NCI-H2171 treated with DMSO at 0.1 percent for 48 hours (cell line): ENCODE data around the gene CAP2.
"Not testable (repeated sequence)": the region's sequence is repeated elsewhere in the genome, so short reads cannot be mapped to it uniquely, and the experiment has no call there.

Experiments used
- DNase-seq: peaks from one replicate; lab custom pipeline; 2025; lab: John Stamatoyannopoulos, UW

Gene CAP2

GRCh38 chr6:17397764-17398194 is 4.4 kb downstream of the CAP2 start:
- DNase-seq, result no peak

GRCh38 chr6:17405181-17405943 is 12.0 kb downstream of the CAP2 start:
- not testable (repeated sequence) for DNase-seq

- no peak for DNase-seq
These were observed 12.5 kb downstream of the CAP2 start for GRCh38 chr6:17405944-17406245.

- DNase-seq, result no peak
These were observed 14.7 kb downstream of the CAP2 start for GRCh38 chr6:17408081-17408480.

GRCh38 chr6:17410281-17410680 is 16.9 kb downstream of the CAP2 start:
- no peak for DNase-seq

- no peak for DNase-seq
These were observed 19.9 kb downstream of the CAP2 start for GRCh38 chr6:17413313-17413750.

- not testable (repeated sequence) for DNase-seq
These were observed 21.0 kb downstream of the CAP2 start for GRCh38 chr6:17414395-17414794.

- DNase-seq, result no peak
These were observed 21.9 kb downstream of the CAP2 start for GRCh38 chr6:17415321-17415720.

- no peak for DNase-seq
These were observed 23.4 kb downstream of the CAP2 start for GRCh38 chr6:17416806-17417205.

GRCh38 chr6:17417817-17418216 is 24.4 kb downstream of the CAP2 start:
- no peak for DNase-seq

GRCh38 chr6:17418281-17419188 is 25.1 kb downstream of the CAP2 start:
- DNase-seq, result peak; percentile 97

GRCh38 chr6:17419189-17419575 is 25.8 kb downstream of the CAP2 start:
- DNase-seq, result peak; percentile 57

GRCh38 chr6:17420368-17420767 is 27.0 kb downstream of the CAP2 start:
- no peak for DNase-seq

GRCh38 chr6:17421406-17421805 is 28.0 kb downstream of the CAP2 start:
- DNase-seq, result no peak

- no peak for DNase-seq
These were observed 29.6 kb downstream of the CAP2 start for GRCh38 chr6:17423026-17423425.

- no peak for DNase-seq
These were observed 33.7 kb downstream of the CAP2 start for GRCh38 chr6:17427062-17427461.

- DNase-seq, result no peak
These were observed 34.2 kb downstream of the CAP2 start for GRCh38 chr6:17427617-17428016.

GRCh38 chr6:17428595-17429120 is 35.3 kb downstream of the CAP2 start:
- DNase-seq, result peak; percentile 86

- DNase-seq, result peak; percentile 93
These were observed 36.1 kb downstream of the CAP2 start for GRCh38 chr6:17429383-17430061.

- peak; percentile 42 for DNase-seq
These were observed 38.2 kb downstream of the CAP2 start for GRCh38 chr6:17431581-17431980.

- DNase-seq, result no peak
These were observed 39.0 kb downstream of the CAP2 start for GRCh38 chr6:17432356-17432755.

- no peak for DNase-seq
These were observed 46.0 kb downstream of the CAP2 start for GRCh38 chr6:17439243-17439993.
